ENCODE results near the gene POLE2. TPM values are rescaled to one million over a fixed set of nuclear protein-coding genes. Genes with fewer than 3 reads are reported as not detected.

Gene POLE2
- total and polyA plus RNA-seq, 2 of the 13 experiments (the other 11 are each of a cell fraction or from before 2014, with no cell fraction given) = 16.6 to 37.0 TPM

- TF ChIP-seq ATF6 (CRISPR knock-in tag; conservative IDR thresholded peaks at IDR 0.05) (no peak), AKAP8 (CRISPR knock-in tag; IDR thresholded peaks at IDR 0.05) (peak; percentile 78), ATF1 (CRISPR knock-in tag; IDR thresholded peaks at IDR 0.05) (no peak), MEIS1 (CRISPR knock-in tag; IDR thresholded peaks at IDR 0.05; ENCODE audit: borderline replicate concordance) (peak; percentile 57; the same call in 1 of the 2 replicates), ISX (CRISPR knock-in tag; conservative IDR thresholded peaks at IDR 0.05) (no peak), THRA (CRISPR knock-in tag; IDR thresholded peaks at IDR 0.05; ENCODE audit: borderline replicate concordance) (no peak), KDM5A (IDR thresholded peaks at IDR 0.05; ENCODE audit: borderline replicate concordance, low read length) (no peak), LBX2 (CRISPR knock-in tag; IDR thresholded peaks at IDR 0.05; ENCODE audit: borderline replicate concordance) (no peak), ZNF790 (CRISPR knock-in tag; IDR thresholded peaks at IDR 0.05; ENCODE audit: borderline replicate concordance) (no peak; the same call in 1 of the 2 replicates), ZNF224 (CRISPR knock-in tag; IDR thresholded peaks at IDR 0.05) (no peak), SAFB2 (CRISPR knock-in tag; IDR thresholded peaks at IDR 0.05; ENCODE audit: borderline replicate concordance, low read depth) (peak; percentile 81; the same call in 1 of the 2 replicates), NFKBIZ (CRISPR knock-in tag; IDR thresholded peaks at IDR 0.05) (0 out of 2 replicates have a peak, but pooled peaks have one; percentile 29), HIVEP1 (CRISPR knock-in tag; IDR thresholded peaks at IDR 0.05) (peak; percentile 76), PAXIP1 (CRISPR knock-in tag; conservative IDR thresholded peaks at IDR 0.05) (no peak), PCBP1 (IDR thresholded peaks at IDR 0.05; ENCODE audit: borderline replicate concordance, low read depth, low read length) (no peak), POLR2G (IDR thresholded peaks at IDR 0.05; ENCODE audit: low read depth, low read length) (peak; percentile 84), ZBTB42 (CRISPR knock-in tag; IDR thresholded peaks at IDR 0.05) (no peak), ZNF354B (CRISPR knock-in tag; IDR thresholded peaks at IDR 0.05) (0 out of 2 replicates have a peak, but pooled peaks have one; percentile 39), HNF4A (CRISPR knock-in tag; IDR thresholded peaks at IDR 0.05) (no peak), ZNF33B (CRISPR knock-in tag; IDR thresholded peaks at IDR 0.05) (peak; percentile 31; the same call in 1 of the 2 replicates), ZKSCAN8 (CRISPR knock-in tag; IDR thresholded peaks at IDR 0.05; ENCODE audit: borderline replicate concordance) (0 out of 2 replicates have a peak, but pooled peaks have one; percentile 46), FOXA1 (IDR thresholded peaks at IDR 0.05) (no peak), FOXA1 (CRISPR knock-in tag; IDR thresholded peaks at IDR 0.05) (no peak)
Observed at GRCh38 chr14:49692811-49693734, 5.1 kb upstream of the POLE2 start, which contains the start of gene KLHDC1 (continued).
